ENCODE data around the gene LILRA6.
A peak's percentile ranks its signal among the peaks of the same experiment; 100 is the strongest.
"Not testable (repeated sequence)": the region's sequence is repeated elsewhere in the genome, so short reads cannot be mapped to it uniquely, and the experiment has no call there.

LILRA6 gene

GRCh38 chr19:54262066-54262465, 19.5 kb upstream of the LILRA6 start:
- DNase-seq = no peak

DNA sequence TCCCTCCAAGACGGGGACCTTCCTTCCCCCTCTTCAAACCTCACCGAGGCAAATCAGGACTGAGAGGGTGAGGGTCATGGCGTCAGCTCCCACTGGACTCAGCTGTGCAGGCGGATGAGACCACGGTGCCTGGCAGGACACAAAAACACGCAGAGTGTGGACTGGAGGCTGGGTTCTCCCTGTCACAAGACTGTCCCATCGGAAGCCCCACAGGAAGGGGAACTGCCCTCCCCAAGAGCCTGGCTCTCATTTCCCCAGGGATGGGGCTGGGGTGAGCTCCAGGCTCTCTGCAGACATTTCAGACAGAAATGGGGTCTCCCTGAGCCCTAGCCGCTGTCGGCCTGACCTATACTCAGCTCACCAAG, 14.5 kb upstream of the LILRA6 start, which contains the start of gene LILRB5:
TSS of gene LILRB5 (minus strand) at position 158 of the 365 bp plus-strand sequence. CDS start at position 78, 80 bp downstream.
- DNase-seq = no peak

GRCh38 chr19:54256250-54257115, 13.9 kb upstream of the LILRA6 start:
- no peak for DNase-seq

GRCh38 chr19:54255105-54255775, 12.7 kb upstream of the LILRA6 start:
- no peak for DNase-seq

DNA sequence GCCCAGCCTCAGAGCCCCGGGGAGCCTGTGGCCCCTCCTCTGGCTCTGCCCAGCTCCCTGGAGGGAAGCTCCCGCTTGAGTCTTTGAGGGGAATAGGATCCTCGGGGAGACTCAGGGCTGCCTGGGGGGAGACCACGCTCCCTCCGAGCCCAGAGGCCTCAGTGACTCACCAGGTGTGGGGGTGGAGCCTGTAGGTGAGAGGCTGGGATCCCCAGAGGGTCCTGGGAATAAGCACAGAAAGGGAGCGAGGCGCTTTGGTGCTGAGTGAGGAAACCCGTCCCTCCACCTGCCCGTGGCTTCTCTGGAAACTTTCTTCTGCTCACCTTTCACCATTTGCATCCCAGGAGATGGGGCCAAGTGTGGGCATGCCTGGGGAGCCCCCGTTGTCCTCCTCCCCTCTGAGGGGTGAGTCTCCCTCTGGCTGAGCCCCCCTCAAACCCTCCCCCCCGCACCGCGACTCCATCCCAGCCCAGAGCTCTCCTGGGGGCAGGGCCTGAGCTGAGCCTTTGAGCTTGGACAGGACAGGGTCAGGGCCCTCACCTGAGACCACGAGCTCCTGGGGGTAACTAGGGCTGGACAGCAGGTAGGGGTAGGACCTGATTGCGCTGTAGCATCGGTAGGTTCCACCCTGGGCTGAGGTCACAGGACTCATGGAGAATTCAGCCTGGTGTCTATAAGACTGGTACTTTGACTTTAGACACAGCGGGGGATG, 11.8 kb upstream of the LILRA6 start:
- DNase-seq = no peak

DNA sequence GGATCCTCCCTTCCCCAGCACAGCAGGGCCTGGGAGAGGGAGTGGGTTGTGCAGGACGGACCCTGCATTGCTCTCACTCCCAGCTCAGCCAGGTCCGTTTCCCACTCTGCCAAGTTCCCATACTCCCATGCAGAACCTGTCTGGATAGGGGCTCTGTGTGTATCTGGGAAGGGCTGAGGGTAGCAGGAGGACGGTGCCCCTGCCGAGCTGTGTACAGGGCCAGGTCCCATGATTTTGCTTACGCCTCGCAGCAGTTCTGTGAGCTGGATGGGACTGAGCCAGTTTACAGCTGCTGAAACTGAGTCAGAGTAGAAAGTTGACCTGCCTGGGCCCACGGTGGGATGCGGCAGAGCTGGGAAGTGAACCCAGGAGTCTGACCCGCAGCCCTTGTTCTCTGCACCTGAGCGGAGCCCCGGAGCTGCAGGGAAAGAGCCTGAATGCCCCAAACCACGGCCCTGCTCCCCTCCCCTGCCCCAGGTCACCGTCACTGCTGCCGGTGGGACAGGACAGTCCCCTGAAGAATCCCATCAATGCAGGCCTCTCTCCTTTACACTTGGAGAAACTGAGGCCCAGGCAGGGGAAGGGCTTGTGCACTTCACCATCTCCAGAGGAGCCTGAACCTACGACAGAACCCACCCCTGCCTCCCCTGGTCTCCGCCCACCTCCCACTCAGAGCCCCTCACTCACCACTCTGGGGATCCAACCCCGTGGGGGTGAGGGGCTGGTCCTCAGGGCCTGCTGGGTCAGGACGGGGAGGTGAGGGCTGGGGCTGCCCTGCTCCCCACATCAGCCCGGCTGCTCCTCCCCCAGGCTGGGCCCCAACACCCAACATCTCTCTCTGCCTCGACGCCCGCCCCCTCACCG, 11.0 kb upstream of the LILRA6 start:
- no peak for DNase-seq

- no peak for DNase-seq
These were observed 10.3 kb upstream of the LILRA6 start for GRCh38 chr19:54252845-54253244.

- no peak for DNase-seq
These were observed 9.7 kb upstream of the LILRA6 start for GRCh38 chr19:54252243-54252642.

DNA sequence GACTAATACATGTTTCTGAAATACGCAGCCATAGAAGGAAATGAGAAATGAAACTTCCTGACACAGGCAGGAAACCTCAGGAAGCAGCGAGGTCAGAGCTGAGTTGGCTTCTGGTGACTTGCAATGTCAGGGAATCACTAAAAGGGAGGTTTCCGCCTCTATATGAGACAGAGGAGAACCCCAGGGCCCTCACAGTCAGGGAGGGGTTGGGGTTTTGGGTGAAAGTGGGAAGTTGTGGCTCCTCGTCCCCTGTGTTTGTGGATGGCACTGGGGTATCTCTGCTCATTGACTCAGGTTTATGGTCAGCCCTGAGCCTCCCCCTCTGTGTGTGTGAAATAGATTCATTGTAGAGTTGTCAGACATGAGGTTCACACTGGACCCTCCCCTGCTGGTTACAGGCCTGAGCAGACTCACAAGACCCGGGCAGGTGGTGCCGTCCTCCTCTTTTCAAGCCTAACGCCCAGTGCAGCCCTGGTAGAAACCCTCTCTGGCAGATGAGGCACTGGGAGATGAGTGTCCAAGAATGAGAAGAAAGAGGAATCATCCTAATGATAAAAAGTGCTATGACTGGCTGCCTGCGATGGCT, 5.5 kb upstream of the LILRA6 start:
- DNase-seq = no peak

- no peak for DNase-seq
These were observed 4.7 kb upstream of the LILRA6 start for GRCh38 chr19:54247106-54247930.

DNA sequence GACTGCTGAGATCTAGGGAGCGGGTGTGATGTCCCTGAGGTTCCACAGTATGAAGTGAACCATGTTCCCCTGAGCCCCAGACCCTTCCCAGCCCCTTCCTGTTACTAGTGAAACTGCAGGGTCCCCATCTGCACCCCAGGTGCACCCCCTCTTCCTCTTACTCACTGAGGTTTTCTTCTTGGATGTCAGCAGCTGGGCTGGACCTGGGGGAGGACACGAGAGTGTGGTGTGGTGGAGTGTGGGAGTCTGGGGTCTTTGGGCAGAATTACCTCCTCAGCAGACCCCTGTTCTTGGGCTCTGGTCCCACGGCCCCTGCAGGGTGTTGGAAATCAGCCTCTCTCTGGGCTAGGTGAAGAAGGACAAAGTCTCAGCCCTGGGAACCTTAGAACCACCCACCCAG, 3.3 kb upstream of the LILRA6 start:
- no peak for DNase-seq

- not testable (repeated sequence) for DNase-seq
These were observed 1.2 kb upstream of the LILRA6 start for GRCh38 chr19:54243809-54244208.

GRCh38 chr19:54242234-54242633, 356 bp downstream of the LILRA6 start:
- DNase-seq = not testable (repeated sequence)

- not testable (repeated sequence) for DNase-seq
These were observed 1.9 kb downstream of the LILRA6 start for GRCh38 chr19:54240372-54241336.

DNA sequence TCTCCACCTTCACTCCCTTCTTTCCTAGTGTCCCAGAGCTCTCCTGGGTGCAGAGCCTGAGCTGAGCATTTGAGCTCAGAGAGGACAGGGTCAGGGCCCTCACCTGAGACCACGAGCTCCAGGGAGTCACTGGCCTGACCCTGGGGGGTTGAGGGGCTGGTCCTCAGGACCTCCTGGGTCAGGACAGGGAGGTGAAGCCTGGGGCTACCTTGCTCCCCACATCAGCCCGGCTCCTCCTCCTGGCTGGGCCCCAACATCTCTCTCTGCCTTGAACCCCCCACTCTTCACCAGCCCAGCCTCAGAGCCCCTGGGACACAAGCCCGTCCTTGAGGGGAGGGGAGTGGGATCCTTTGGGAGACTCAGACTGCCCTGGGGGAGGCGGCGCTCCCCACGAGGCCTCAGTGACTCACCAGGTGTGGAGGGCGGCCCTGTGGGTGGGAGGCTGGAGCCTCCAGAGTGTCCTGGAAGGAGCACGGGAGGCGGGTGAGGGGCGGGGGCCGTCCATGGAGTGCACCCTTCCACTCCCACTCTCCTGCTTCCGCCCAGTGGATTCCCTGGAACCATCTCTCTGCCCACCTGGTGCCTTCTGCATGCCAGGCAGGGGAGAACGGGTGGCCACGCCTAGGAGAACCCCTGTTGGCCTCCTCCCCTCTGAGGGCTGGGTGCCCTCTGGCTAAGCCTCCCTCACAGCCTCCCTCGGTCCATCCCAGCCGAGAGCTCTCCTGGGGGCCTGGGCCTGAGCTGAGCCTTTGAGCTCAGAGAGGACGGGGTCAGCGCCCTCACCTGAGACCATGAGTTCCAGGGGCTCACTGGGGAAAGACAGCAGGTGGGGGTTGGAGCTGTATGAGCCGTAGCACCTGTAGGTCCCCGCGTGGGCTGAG, 2.9 kb downstream of the LILRA6 start:
- DNase-seq = not testable (repeated sequence)

- DNase-seq = no peak
These were observed 8.6 kb downstream of the LILRA6 start for GRCh38 chr19:54233941-54234340.

DNA sequence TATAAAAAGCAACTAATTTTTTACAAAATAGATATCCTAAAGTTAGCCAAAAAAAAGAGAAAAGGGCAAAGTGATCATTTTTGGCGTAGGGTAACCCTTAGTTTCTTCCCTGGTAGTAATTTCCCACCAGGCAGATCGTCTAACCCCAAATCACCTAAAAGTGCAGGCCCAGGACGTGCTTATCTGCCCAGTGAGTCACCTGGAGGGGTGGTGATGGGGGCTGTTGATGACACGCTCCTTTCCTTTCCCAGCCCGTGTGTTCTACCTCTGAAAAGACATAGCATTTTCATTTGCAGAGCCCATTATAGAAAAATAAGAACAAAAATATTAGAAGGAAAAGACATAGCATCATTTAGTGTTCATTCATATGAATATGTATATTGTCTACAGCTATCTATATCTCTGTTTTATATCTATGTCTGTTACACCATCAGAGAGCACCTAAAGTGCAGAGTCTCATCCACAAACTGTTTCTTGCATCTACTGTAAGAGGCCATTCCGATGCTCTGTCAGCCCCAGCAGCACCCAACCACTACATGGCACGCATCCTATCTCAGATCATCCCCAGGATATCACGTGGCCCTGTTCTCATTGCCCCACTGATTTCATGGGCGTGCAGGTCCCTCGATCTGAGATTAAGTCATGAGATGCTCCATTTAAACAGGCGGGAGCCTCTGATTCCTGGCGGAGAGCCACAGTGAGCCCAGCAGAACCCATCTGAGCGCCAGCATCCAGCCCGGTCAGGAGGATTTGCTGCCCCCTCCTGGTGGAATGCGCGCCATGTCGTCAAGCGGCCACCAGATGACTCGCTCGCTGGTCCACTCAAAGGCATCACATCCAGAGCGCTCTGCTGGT, 11.3 kb downstream of the LILRA6 start:
- peak; percentile 98 for DNase-seq

DNA sequence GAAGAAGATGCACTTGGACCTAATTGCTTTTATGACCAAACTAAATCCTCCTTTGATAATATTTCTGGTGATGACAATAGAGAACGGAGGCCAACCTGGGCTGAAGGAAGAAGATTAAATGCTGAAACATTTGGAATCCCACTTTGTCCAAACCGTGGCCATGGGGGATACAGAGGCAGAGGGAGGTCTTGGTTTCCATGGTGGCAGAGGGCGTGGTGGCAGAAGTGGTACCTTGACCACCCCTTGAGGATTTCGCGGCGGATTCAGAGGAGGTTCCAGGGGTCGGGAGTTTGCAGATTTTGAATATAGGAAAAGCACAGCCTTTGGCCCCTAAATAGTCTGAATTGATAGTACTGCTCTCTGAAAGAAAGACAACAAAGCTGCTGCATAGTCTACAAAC, 12.6 kb downstream of the LILRA6 start:
- DNase-seq = no peak
